H1 (cell line): ENCODE measurements around the gene CFD. TPM values are rescaled to one million over a fixed set of nuclear protein-coding genes. Genes with fewer than 3 reads are reported as not detected.

Experiments
- CTCF ChIA-PET: fragments of 300-600 bp; sonication (Branson Sonifier 250); formaldehyde crosslinking; loops from one replicate; lab custom pipeline; 2021; ENCODE audit not compliant: partially characterized antibody; lab: Charles Lee
- POLR2A ChIA-PET: fragments of 300-600 bp; sonication (Branson Sonifier 250); formaldehyde crosslinking; loops from one replicate; lab custom pipeline; 2021; ENCODE audit warnings: inconsistent platforms; ENCODE audit not compliant: partially characterized antibody; lab: Charles Lee
- DNase-seq, 2 experiments: peaks; one replicate each; pipeline versions ENCODE4 v3.0.0 to v3.0.0-alpha.2; 2010 to 2022; ENCODE audit warnings: low spot score in 2 of 2, low read depth in 1 of 2, mixed read lengths in 1 of 2
- FAIRE-seq: peaks from 2 replicates; lab custom pipeline; 2011; peaks lifted over from hg19 to GRCh38; lab: Jason Lieb, UNC
- H2AFZ ChIP-seq: 2 replicates; pipeline ENCODE4 v1.8.1; 2012; ENCODE audit warnings: low read length, inconsistent platforms
- H2AK5ac ChIP-seq: 2 replicates; pipeline ENCODE4 v1.6.1; 2013; ENCODE audit warnings: low read depth, low read length
- H2BK120ac ChIP-seq: replicated peaks from 2 replicates; pipeline ENCODE3; 2013; ENCODE audit warnings: low read depth, low read length, inconsistent platforms
- H2BK12ac ChIP-seq: 2 replicates; pipeline ENCODE4 v1.6.1; 2013; ENCODE audit warnings: low read depth, low read length
- H2BK15ac ChIP-seq: 2 replicates; pipeline ENCODE4 v1.6.1; 2013; ENCODE audit warnings: low read length
- H2BK20ac ChIP-seq: 2 replicates; pipeline ENCODE4 v1.6.1; 2013; ENCODE audit warnings: low read length
- H2BK5ac ChIP-seq: 2 replicates; pipeline ENCODE4 v1.6.1; 2013; ENCODE audit warnings: low read depth, low read length
- H3K14ac ChIP-seq: 2 replicates; pipeline ENCODE4 v1.6.1; 2013; ENCODE audit warnings: inconsistent platforms; ENCODE audit not compliant: insufficient read length
- H3K18ac ChIP-seq: 2 replicates; pipeline ENCODE4 v1.6.1; 2013; ENCODE audit warnings: low read length; ENCODE audit errors: extremely low read depth
- H3K23ac ChIP-seq: 2 replicates; pipeline ENCODE4 v1.6.1; 2013; ENCODE audit warnings: inconsistent platforms; ENCODE audit not compliant: insufficient read length
- H3K23me2 ChIP-seq: 2 replicates; pipeline ENCODE4 v1.6.1; 2013; ENCODE audit warnings: low read depth, low read length
- H3K27ac ChIP-seq: 2 replicates; pipeline ENCODE4 v1.6.1; 2011; ENCODE audit warnings: low read depth, low read length, inconsistent platforms
- H3K27me3 ChIP-seq, 4 experiments: replicated peaks in 1 of 4; 1 replicate in 1 of 4; 2 replicates in 3 of 4; pipeline versions ENCODE4 v1.6.1 to v1.8.1; 2011 to 2013; ENCODE audit warnings: low read length in 3 of 4, mild to moderate bottlenecking in 3 of 4, inconsistent platforms in 2 of 4, mixed read lengths in 2 of 4, moderate library complexity in 1 of 4; ENCODE audit not compliant: control insufficient read depth in 3 of 4, insufficient read depth in 3 of 4; ENCODE audit errors: extremely low read depth in 1 of 4
- H3K36me3 ChIP-seq, 4 experiments: 2 replicates each; pipeline versions ENCODE4 v1.6.1 to v1.8.1; 2011 to 2013; ENCODE audit warnings: mild to moderate bottlenecking in 4 of 4, low read length in 3 of 4, moderate library complexity in 2 of 4, control low read depth in 1 of 4, inconsistent platforms in 1 of 4; ENCODE audit not compliant: insufficient read depth in 4 of 4, control insufficient read depth in 2 of 4
- H3K4ac ChIP-seq: replicated peaks from 2 replicates; pipeline ENCODE3; 2013; ENCODE audit warnings: low read length, low read depth, mixed read lengths, inconsistent platforms; ENCODE audit not compliant: insufficient read length
- H3K4me1 ChIP-seq, 4 experiments: replicated peaks in 1 of 4; 1 replicate in 1 of 4; 2 replicates in 3 of 4; pipeline versions ENCODE4 v1.6.1 to v1.8.1; 2011 to 2013; ENCODE audit warnings: low read length in 3 of 4, inconsistent platforms in 2 of 4, mixed read lengths in 1 of 4; ENCODE audit not compliant: insufficient read depth in 4 of 4, control insufficient read depth in 3 of 4
- H3K4me2 ChIP-seq, 2 experiments: 2 replicates each; pipeline versions ENCODE4 v1.6.1 to v1.8.1; 2011 to 2013; ENCODE audit warnings: low read depth in 2 of 2, low read length in 2 of 2, control low read depth in 1 of 2, inconsistent platforms in 1 of 2, mild to moderate bottlenecking in 1 of 2; ENCODE audit not compliant: insufficient read depth in 1 of 2
- H3K4me3 ChIP-seq, 4 experiments: fragments of 200-600, 300-600 bp in 1 of 4; sonication (generic), shearing (Covaris generic), sonication (Bioruptor Twin) in 1 of 4; 2 replicates each; pipeline versions ENCODE4 v1.5.1 to v1.8.1; 2011 to 2016; ENCODE audit warnings: low read length in 4 of 4, low read depth in 3 of 4, control low read depth in 2 of 4, inconsistent platforms in 2 of 4, mild to moderate bottlenecking in 2 of 4, mixed read lengths in 1 of 4, moderate library complexity in 1 of 4; ENCODE audit not compliant: insufficient read depth in 2 of 4; ENCODE audit errors: extremely low read depth in 1 of 4
- H3K56ac ChIP-seq: replicated peaks from 2 replicates; pipeline ENCODE3; 2013; ENCODE audit warnings: low read depth, mild to moderate bottlenecking, mixed read lengths, low read length, inconsistent platforms; ENCODE audit not compliant: insufficient read length
- H3K79me1 ChIP-seq: 2 replicates; pipeline ENCODE4 v1.6.1; 2013; ENCODE audit warnings: low read depth, low read length, control low read depth
- H3K79me2 ChIP-seq, 2 experiments: 2 replicates each; pipeline versions ENCODE4 v1.6.1 to v1.8.1; 2012 to 2013; ENCODE audit warnings: low read length in 2 of 2, mild to moderate bottlenecking in 2 of 2, inconsistent platforms in 1 of 2; ENCODE audit not compliant: insufficient read depth in 2 of 2, control insufficient read depth in 1 of 2
- H3K9ac ChIP-seq, 4 experiments: replicated peaks in 1 of 4; 1 replicate in 1 of 4; 2 replicates in 3 of 4; pipeline versions ENCODE4 v1.6.1 to v1.8.1; 2011 to 2013; ENCODE audit warnings: low read depth in 3 of 4, low read length in 3 of 4, control low read depth in 2 of 4, mild to moderate bottlenecking in 2 of 4, moderate library complexity in 2 of 4, inconsistent platforms in 1 of 4; ENCODE audit errors: extremely low read depth in 1 of 4
- H3K9me3 ChIP-seq, 2 experiments: 2 replicates each; pipeline versions ENCODE4 v1.6.1 to v1.8.1; 2012 to 2013; ENCODE audit warnings: mild to moderate bottlenecking in 2 of 2, moderate library complexity in 2 of 2, control low read depth in 1 of 2, inconsistent platforms in 1 of 2, low read depth in 1 of 2, low read length in 1 of 2, mixed read lengths in 1 of 2; ENCODE audit not compliant: insufficient read depth in 2 of 2
- H4K20me1 ChIP-seq, 2 experiments: replicated peaks in 1 of 2; 2 replicates each; pipeline versions ENCODE3 to v1.8.1; 2011 to 2013; ENCODE audit warnings: inconsistent platforms in 2 of 2, low read length in 2 of 2, mild to moderate bottlenecking in 1 of 2; ENCODE audit not compliant: insufficient read depth in 2 of 2, control insufficient read depth in 1 of 2
- H4K5ac ChIP-seq: 2 replicates; pipeline ENCODE4 v1.6.1; 2013; ENCODE audit warnings: low read length, low read depth, mixed read lengths, inconsistent platforms; ENCODE audit not compliant: insufficient read length
- H4K8ac ChIP-seq: 2 replicates; pipeline ENCODE4 v1.8.0; 2013; ENCODE audit warnings: mild to moderate bottlenecking, moderate library complexity, low read length, inconsistent platforms; ENCODE audit not compliant: insufficient read depth; ENCODE audit errors: extremely low read depth
- H4K91ac ChIP-seq: replicated peaks from 2 replicates; pipeline ENCODE3; 2013; ENCODE audit warnings: low read length, mixed read lengths, inconsistent platforms; ENCODE audit not compliant: insufficient read length
- EGR1 ChIP-seq: IDR thresholded peaks from 2 replicates; pipeline ENCODE4 v1.6.1; 2011; ENCODE audit warnings: low read depth, low read length, borderline replicate concordance
- KDM1A ChIP-seq: fragments of 200-600, 300-600 bp; sonication (generic); IDR thresholded peaks from 2 replicates; pipeline ENCODE4 v1.7.1; 2016; ENCODE audit warnings: mild to moderate bottlenecking, low read length, borderline replicate concordance
- WGBS, 2 experiments: shearing (Covaris generic) in 1 of 2; methylation state at CpG; one replicate each; pipeline versions ENCODE4 v1.1.6 to v1.1.7; 2013 to 2015; ENCODE audit warnings: low lambda C conversion rate in 2 of 2, mixed read lengths in 2 of 2, inconsistent platforms in 1 of 2, low coverage in 1 of 2, missing lambda C conversion rate in 1 of 2; ENCODE audit not compliant: insufficient replicate concordance in 2 of 2, insufficient coverage in 1 of 2, insufficient read length in 1 of 2; ENCODE audit errors: extremely low coverage in 1 of 2, missing lambda C conversion rate in 1 of 2; 5-methylcytosine and 5-hydroxymethylcytosine counted together
- polyA plus RNA-seq, 7 experiments: library from polyadenylated mRNA; depleted of rRNA in 3 of 7; stranded (reverse) in 5 of 7; unstranded in 2 of 7; fragments of >200 nt in 5 of 7; fragments of 200-250 nt in 2 of 7; gene quantifications; 1 replicate in 5 of 7; 2 replicates in 1 of 7; 4 replicates in 1 of 7; pipeline versions ENCODE4 v1.2.1 to v1.2.3, GENCODE V29; 2011 to 2013; ENCODE audit warnings: missing spikeins in 2 of 7, mixed read lengths in 2 of 7
- total RNA-seq: library from RNA; stranded (reverse); fragmentation: NEBNext Ultra II Directional; extraction: Animal tissue kit (Norgen Biotek cat#: 25700); gene quantifications from 2 replicates; pipeline ENCODE4 v1.2.1, GENCODE V29; 2021

CFD gene
- total and polyA plus RNA-seq, 2 of the 8 experiments (the other 6 are each of a cell fraction or from before 2014, with no cell fraction given), result 1.7 to 2.8 TPM

DNA sequence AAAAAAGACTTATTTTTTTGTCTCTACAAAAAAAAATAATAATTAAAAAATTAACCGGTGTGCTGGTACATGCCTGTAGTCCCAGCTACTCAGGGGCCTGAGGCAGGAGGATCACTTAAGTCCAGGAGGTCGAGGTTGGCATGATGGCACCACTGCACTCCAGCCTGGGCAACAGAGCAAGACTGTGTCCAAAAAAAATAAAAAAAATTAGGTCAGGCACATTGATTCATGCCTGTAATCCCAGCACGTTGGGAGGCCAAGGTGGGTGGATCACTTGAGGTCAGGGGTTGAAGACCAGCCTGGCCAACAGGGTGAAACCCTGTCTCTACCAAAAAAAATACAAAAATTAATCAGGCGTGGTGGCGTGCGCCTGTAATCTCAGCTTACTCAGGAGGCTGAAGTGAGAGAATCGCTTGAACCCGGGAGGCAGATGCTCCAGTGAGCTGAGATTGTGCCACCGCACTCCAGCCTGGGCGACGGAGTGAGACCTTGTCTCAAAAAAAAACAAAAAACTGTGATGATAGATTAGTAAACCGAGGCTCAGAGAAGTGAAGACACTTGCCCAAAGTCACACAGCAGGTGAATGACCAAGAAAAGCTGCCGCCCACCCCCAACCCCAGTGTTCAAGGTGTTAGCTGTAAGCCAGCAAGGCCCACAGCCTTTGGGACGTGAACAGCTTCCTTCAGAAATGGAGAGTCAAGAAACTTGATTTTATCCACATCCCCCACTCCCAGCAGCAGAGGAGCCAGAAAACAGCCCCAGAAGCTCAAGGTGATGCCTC is 43.2 kb downstream of the CFD start:
- no peak for FAIRE-seq
- Histone ChIP-seq H4K8ac (no peak overlapping the region), H4K91ac (no peak overlapping the region), H4K5ac (no peak overlapping the region), H2BK15ac (no peak overlapping the region), H3K4me2 (no peak overlapping the region), H3K23ac (no peak overlapping the region), H3K4ac (no peak overlapping the region), H3K79me1 (peaks cover 7% of the 10 kb centered on the region), H3K4me3 (no peak overlapping the region), H2BK20ac (no peak overlapping the region), H3K79me2 (peaks cover 0 to 22% of the 10 kb centered on the region in 2 experiments; a peak in 2 of 4 replicates), H3K36me3 (peaks cover 0 to 11% (median 2%) of the 10 kb centered on the region in 4 experiments; a peak in 2 of 8 replicates), H2BK120ac (no peak overlapping the region), H4K20me1 (peaks cover 13 to 32% of the 10 kb centered on the region in 2 experiments), H2BK5ac (no peak overlapping the region), H3K27ac (no peak overlapping the region), H3K14ac (no peak overlapping the region), H2AFZ (no peak overlapping the region), H3K9ac (no peak overlapping the region), H3K56ac (no peak overlapping the region), H2BK12ac (no peak overlapping the region), H3K4me1 (peaks cover 0 to 10% (median 4%) of the 10 kb centered on the region in 4 experiments; a peak in 4 of 7 replicates), H3K27me3 (no peaks in the 10 kb centered on the region)
- ChIA-PET CTCF (interaction anchor here (0.7 to 2.2 kb wide), 5 partner anchors 10 to 133 kb away, joined by 3 to 8 read pairs (median 6); partner anchors contain the start of genes MED16 and RNU6-9), POLR2A (interaction anchor here (0.6 to 1.4 kb wide), 10 partner anchors 8 to 125 kb away, joined by 3 to 5 read pairs (median 4); partner anchors contain the start of genes PTBP1 and WDR18)
- WGBS, 2 experiments, result 91% methylated on average over 14 of the region's 14 CpGs; no CpG with 5 or more reads in 1 of the 2 experiments
- TF ChIP-seq KDM1A, result peak; percentile 63; the same call in 1 of the 2 replicates
- no peak for TF ChIP-seq EGR1
- TF ChIP-seq, all 59 proteins: peak for 1
- no peak overlapping the region for H2AK5ac ChIP-seq
- H3K9me3 ChIP-seq, result no peaks in the 10 kb centered on the region
- DNase-seq, result no peak
- no peak overlapping the region for H3K18ac ChIP-seq
- H3K23me2 ChIP-seq, result peaks cover 3% of the 10 kb centered on the region; the same call in 1 of the 2 replicates
